SK-N-SH (cell line): ENCODE results near the gene SAP30BP. TPM values are rescaled to one million over a fixed set of nuclear protein-coding genes. Genes with fewer than 3 reads are reported as not detected.

Experiments
- CTCF ChIA-PET: fragments of 300-600, 350-600 bp; formaldehyde crosslinking; extraction: SDS; loops from one replicate; lab custom pipeline; 2021; lab: Yijun Ruan, JAX
- POLR2A ChIA-PET: fragments of 350-600 bp; sonication (Branson Sonifier 250); formaldehyde crosslinking; extraction: SDS; loops from one replicate; lab custom pipeline; 2020; ENCODE audit warnings: antibody characterized with exemption, inconsistent platforms; lab: Yijun Ruan, JAX
- DNase-seq: peaks from one replicate; pipeline ENCODE4 v3.0.0; 2012
- H2AFZ ChIP-seq: fragments of 200-600 bp; sonication (generic); 2 replicates; pipeline ENCODE4 v1.8.1; 2016; ENCODE audit warnings: antibody characterized with exemption, mild to moderate bottlenecking, low read depth
- H3F3A ChIP-seq: fragments of 200-600 bp; sonication (generic); replicated peaks from 2 replicates; pipeline ENCODE3; 2016; ENCODE audit warnings: antibody characterized with exemption, mild to moderate bottlenecking; ENCODE audit not compliant: insufficient read depth
- H3K27ac ChIP-seq, 2 experiments: fragments of 200-500 bp in 1 of 2; fragments of 200-600 bp in 1 of 2; sonication (Bioruptor generic) in 1 of 2; sonication (generic), shearing (Covaris generic) in 1 of 2; 2 replicates each; pipeline versions ENCODE4 v1.5.1 to v1.6.1; 2014 to 2016; ENCODE audit warnings: low read depth in 2 of 2, inconsistent platforms in 1 of 2, low read length in 1 of 2, mild to moderate bottlenecking in 1 of 2, mixed read lengths in 1 of 2
- H3K27me3 ChIP-seq: fragments of 200-600 bp; sonication (generic), shearing (Covaris generic); 2 replicates; pipeline ENCODE4 v1.6.1; 2016; ENCODE audit warnings: mixed run types; ENCODE audit not compliant: insufficient read depth
- H3K36me3 ChIP-seq, 2 experiments: fragments of 200-500 bp in 1 of 2; fragments of 200-600 bp in 1 of 2; sonication (Bioruptor generic) in 1 of 2; sonication (generic) in 1 of 2; replicated peaks in 1 of 2; 2 replicates each; pipeline versions ENCODE3 to v1.5.1; 2014 to 2016; ENCODE audit warnings: low read length in 1 of 2, mild to moderate bottlenecking in 1 of 2; ENCODE audit not compliant: insufficient read depth in 2 of 2, control insufficient read depth in 1 of 2
- H3K4me1 ChIP-seq, 2 experiments: fragments of 200-500 bp in 1 of 2; fragments of 200-600 bp in 1 of 2; sonication (Bioruptor generic) in 1 of 2; sonication (generic), shearing (Covaris generic) in 1 of 2; 2 replicates each; pipeline versions ENCODE4 v1.5.1 to v1.6.1; 2014 to 2016; ENCODE audit warnings: low read depth in 1 of 2, low read length in 1 of 2, mixed run types in 1 of 2; ENCODE audit not compliant: insufficient read depth in 2 of 2, control insufficient read depth in 1 of 2
- H3K4me2 ChIP-seq: fragments of 200-600 bp; sonication (generic), shearing (Covaris generic); 2 replicates; pipeline ENCODE4 v1.6.1; 2017; ENCODE audit warnings: mixed run types
- H3K4me3 ChIP-seq, 2 experiments: fragments of 200-500 bp in 1 of 2; fragments of 200-600 bp in 1 of 2; sonication (Bioruptor generic) in 1 of 2; sonication (generic), shearing (Covaris generic) in 1 of 2; 2 replicates each; pipeline versions ENCODE4 v1.5.1 to v1.8.1; 2014 to 2016; ENCODE audit warnings: low read depth in 2 of 2, inconsistent platforms in 1 of 2, low read length in 1 of 2, mild to moderate bottlenecking in 1 of 2, mixed read lengths in 1 of 2, moderate library complexity in 1 of 2
- H3K79me2 ChIP-seq: fragments of 200-600 bp; sonication (generic); 2 replicates; pipeline ENCODE4 v1.8.1; 2017; ENCODE audit warnings: mild to moderate bottlenecking; ENCODE audit not compliant: insufficient read depth
- H3K9ac ChIP-seq: fragments of 200-600 bp; sonication (generic); 2 replicates; pipeline ENCODE4 v1.6.1; 2017; ENCODE audit warnings: mixed run types
- H3K9me2 ChIP-seq: fragments of 200-600 bp; sonication (generic); 2 replicates; pipeline ENCODE4 v1.6.1; 2017; ENCODE audit warnings: mixed run types
- H3K9me3 ChIP-seq: fragments of 200-600 bp; sonication (generic); 2 replicates; pipeline ENCODE4 v1.6.1; 2017; ENCODE audit warnings: mixed run types, mild to moderate bottlenecking, moderate library complexity
- H4K20me1 ChIP-seq: fragments of 200-600 bp; sonication (generic); 2 replicates; pipeline ENCODE4 v1.6.1; 2017; ENCODE audit warnings: mild to moderate bottlenecking, mixed run types; ENCODE audit not compliant: insufficient read depth
- CHD2 ChIP-seq: fragments of 150-350 bp; IDR thresholded peaks from 2 replicates; pipeline ENCODE4 v1.6.1; 2018; ENCODE audit warnings: low read length; ENCODE audit not compliant: partially characterized antibody
- ELF1 ChIP-seq: IDR thresholded peaks from 2 replicates; pipeline ENCODE4 v1.4.0; 2012
- EP300 ChIP-seq, 2 experiments: IDR thresholded peaks; 2 replicates each; pipeline versions ENCODE4 v1.4.0 to v1.6.1; 2012; ENCODE audit warnings: borderline replicate concordance in 1 of 2, low read depth in 1 of 2, low read length in 1 of 2
- EZH2phosphoT487 ChIP-seq: fragments of 200-600 bp; sonication (generic); IDR thresholded peaks from 2 replicates; pipeline ENCODE4 v1.6.1; 2017; ENCODE audit warnings: low read depth, mixed run types, mild to moderate bottlenecking, antibody characterized with exemption, moderate library complexity, borderline replicate concordance
- FOSL2 ChIP-seq: IDR thresholded peaks from 2 replicates; pipeline ENCODE4 v1.4.0; 2012; ENCODE audit warnings: low read depth, mild to moderate bottlenecking, moderate library complexity, borderline replicate concordance
- FOXJ3 ChIP-seq: sonication (generic); formaldehyde crosslinking; IDR thresholded peaks from 2 replicates; pipeline ENCODE4 v1.5.1; 2020; ENCODE audit warnings: mild to moderate bottlenecking, missing genetic modification reagents
- FOXM1 ChIP-seq: IDR thresholded peaks from 2 replicates; pipeline ENCODE4 v1.4.0; 2012; ENCODE audit warnings: low read depth, mild to moderate bottlenecking
- MXI1 ChIP-seq: IDR thresholded peaks from 2 replicates; pipeline ENCODE4 v1.6.1; 2012; ENCODE audit warnings: mild to moderate bottlenecking, low read depth, low read length, improper control_type of control experiment
- NFIC ChIP-seq: IDR thresholded peaks from 2 replicates; pipeline ENCODE4 v1.4.0; 2012; ENCODE audit warnings: borderline replicate concordance
- NRF1 ChIP-seq: IDR thresholded peaks from 2 replicates; pipeline ENCODE4 v1.6.1; 2012; ENCODE audit warnings: low read depth, mild to moderate bottlenecking, low read length
- PBX3 ChIP-seq: IDR thresholded peaks from 2 replicates; pipeline ENCODE4; 2012
- RAD21 ChIP-seq: IDR thresholded peaks from 2 replicates; pipeline ENCODE4 v1.6.1; 2012; ENCODE audit warnings: mild to moderate bottlenecking, low read length
- RFX5 ChIP-seq: IDR thresholded peaks from 2 replicates; pipeline ENCODE4 v1.6.1; 2012; ENCODE audit warnings: mild to moderate bottlenecking, improper control_type of control experiment, low read length
- RXRA ChIP-seq: IDR thresholded peaks from 2 replicates; pipeline ENCODE4 v1.4.0; 2012; ENCODE audit warnings: low read depth, mild to moderate bottlenecking, borderline replicate concordance
- SIN3A ChIP-seq: IDR thresholded peaks from 2 replicates; pipeline ENCODE4 v1.6.1; 2012; ENCODE audit warnings: low read depth, mild to moderate bottlenecking, low read length, moderate library complexity, borderline replicate concordance
- YY1 ChIP-seq: IDR thresholded peaks from 2 replicates; pipeline ENCODE4 v1.4.0; 2012; ENCODE audit warnings: low read depth, mild to moderate bottlenecking
- WGBS: methylation state at CpG from one replicate; pipeline ENCODE4 v1.1.6; 2017; ENCODE audit warnings: low lambda C conversion rate; 5-methylcytosine and 5-hydroxymethylcytosine counted together
- polyA plus RNA-seq, 3 experiments: library from polyadenylated mRNA; depleted of rRNA; stranded (reverse); fragments of >200 nt; gene quantifications; 2 replicates each; pipeline ENCODE4 v1.2.3, GENCODE V29; 2012
- TF ChIP-seq, protein P1 (sequence below): IDR thresholded peaks from 2 replicates; pipeline ENCODE4 v1.6.1; 2012; ENCODE audit warnings: mild to moderate bottlenecking, low read depth, low read length, moderate library complexity
- TF ChIP-seq, protein P2 (sequence below): IDR thresholded peaks from 2 replicates; pipeline ENCODE4 v1.4.0; 2012; ENCODE audit warnings: low read depth, borderline replicate concordance

The SAP30BP gene
- polyA plus RNA-seq, 1 of the 3 experiments (the other 2 are of a cell fraction): 158 TPM

DNA sequence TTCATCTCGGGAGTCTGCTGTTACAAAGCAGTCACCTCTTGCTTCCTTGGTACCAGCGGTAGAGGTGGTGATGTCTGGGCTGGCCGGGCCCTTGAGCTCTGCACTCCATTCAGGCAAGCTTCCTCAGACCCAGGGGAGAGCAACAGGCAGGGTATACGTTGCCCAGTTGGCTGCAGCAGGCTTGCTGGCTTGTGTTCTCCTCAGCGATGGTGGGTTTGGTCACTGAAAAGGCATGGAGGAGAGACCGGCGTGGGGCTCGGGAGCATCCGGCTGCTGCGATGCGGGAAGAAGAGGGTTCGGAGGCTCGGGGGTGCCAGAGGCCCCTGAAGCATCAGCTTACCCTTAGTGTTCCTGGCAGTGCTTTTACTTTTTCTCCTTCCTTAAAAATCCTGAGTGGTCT is 25.8 kb downstream of the SAP30BP start:
- no peak for TF ChIP-seq CHD2
- TF ChIP-seq, protein P1, sequence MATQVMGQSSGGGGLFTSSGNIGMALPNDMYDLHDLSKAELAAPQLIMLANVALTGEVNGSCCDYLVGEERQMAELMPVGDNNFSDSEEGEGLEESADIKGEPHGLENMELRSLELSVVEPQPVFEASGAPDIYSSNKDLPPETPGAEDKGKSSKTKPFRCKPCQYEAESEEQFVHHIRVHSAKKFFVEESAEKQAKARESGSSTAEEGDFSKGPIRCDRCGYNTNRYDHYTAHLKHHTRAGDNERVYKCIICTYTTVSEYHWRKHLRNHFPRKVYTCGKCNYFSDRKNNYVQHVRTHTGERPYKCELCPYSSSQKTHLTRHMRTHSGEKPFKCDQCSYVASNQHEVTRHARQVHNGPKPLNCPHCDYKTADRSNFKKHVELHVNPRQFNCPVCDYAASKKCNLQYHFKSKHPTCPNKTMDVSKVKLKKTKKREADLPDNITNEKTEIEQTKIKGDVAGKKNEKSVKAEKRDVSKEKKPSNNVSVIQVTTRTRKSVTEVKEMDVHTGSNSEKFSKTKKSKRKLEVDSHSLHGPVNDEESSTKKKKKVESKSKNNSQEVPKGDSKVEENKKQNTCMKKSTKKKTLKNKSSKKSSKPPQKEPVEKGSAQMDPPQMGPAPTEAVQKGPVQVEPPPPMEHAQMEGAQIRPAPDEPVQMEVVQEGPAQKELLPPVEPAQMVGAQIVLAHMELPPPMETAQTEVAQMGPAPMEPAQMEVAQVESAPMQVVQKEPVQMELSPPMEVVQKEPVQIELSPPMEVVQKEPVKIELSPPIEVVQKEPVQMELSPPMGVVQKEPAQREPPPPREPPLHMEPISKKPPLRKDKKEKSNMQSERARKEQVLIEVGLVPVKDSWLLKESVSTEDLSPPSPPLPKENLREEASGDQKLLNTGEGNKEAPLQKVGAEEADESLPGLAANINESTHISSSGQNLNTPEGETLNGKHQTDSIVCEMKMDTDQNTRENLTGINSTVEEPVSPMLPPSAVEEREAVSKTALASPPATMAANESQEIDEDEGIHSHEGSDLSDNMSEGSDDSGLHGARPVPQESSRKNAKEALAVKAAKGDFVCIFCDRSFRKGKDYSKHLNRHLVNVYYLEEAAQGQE: no peak
- no peak for TF ChIP-seq FOXJ3 (CRISPR knock-in tag)
- Histone ChIP-seq H3K79me2 (peaks cover 83% of the 10 kb centered on the region), H3F3A (peaks cover 57% of the 10 kb centered on the region), H3K4me2 (peak overlapping the region; percentile 73), H3K4me3 (no peak overlapping the region), H4K20me1 (no peaks in the 10 kb centered on the region), H3K9me3 (no peaks in the 10 kb centered on the region), H3K9ac (peak overlapping the region; percentile 52; the same call in 1 of the 2 replicates), H3K9me2 (no peaks in the 10 kb centered on the region), H2AFZ (no peak overlapping the region), H3K27me3 (no peaks in the 10 kb centered on the region), H3K27ac (peak overlapping the region; percentile 91 to 99), H3K36me3 (peaks cover 26 to 36% of the 10 kb centered on the region in 2 experiments), H3K4me1 (peaks cover 45 to 68% of the 10 kb centered on the region in 2 experiments; a peak in 3 of 4 replicates)
- DNase-seq: no peak
- 62% methylated on average over 13 of the region's 13 CpGs for WGBS
- CTCF ChIA-PET: interaction anchor here (0.6 to 6.9 kb wide), 17 partner anchors 10 to 280 kb away, joined by 3 to 69 read pairs (median 5); partner anchors contain the start of genes RECQL5, SMIM5 and TSEN54
- POLR2A ChIA-PET: interaction anchor here (1.0 to 1.3 kb wide), 2 partner anchors 25 to 177 kb away, joined by 3 to 5 read pairs; partner anchors contain the start of genes RECQL5, SAP30BP and TSEN54

DNA sequence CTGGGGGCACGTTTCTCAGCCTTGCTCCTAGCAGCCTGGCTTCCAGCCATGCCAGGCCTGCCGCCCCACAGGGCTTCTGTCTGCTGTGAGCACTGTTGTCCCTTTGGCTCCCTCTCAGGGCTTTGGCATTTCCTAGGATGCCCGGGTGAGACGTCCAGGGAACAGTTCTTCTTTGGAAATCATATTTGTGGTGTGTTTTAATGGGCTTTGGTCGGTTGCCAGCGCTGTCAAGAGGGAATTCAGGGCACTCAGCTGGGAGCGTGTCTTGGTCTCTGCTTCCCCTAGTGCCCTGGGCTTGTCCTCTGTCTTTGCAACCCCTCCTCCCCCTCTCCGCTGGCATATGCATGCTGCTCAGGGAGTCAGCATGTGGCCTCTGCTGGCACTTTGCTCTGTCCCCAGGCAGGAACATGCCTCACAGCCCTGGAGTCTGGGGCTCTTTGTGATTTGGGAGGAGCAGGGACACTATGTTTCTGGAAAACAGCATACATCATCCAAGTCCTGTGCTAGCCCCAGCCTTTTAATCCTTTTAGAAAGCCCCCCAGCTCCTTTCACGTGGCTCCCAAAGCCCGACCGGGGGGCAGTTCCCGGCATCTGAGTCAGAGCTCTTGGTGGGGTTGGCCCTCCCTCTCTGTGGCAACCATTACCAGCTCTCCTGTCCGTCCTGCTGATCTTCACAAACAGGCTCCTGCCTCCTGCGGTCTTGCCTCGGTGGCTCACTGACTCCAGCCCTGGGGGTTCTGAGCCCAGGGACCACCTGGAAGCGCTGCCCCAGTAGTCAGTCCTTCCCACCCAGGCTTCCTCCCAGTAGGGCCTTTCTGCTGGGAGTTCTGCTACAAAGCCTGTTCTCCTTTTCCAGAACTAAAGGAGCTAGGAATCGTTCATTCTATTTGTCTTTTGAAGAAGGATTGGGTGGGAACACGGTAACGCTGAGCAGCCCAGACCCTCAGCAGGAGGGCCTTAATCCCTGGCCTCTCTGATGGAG is 26.7 kb downstream of the SAP30BP start:
- peak; percentile 85 for DNase-seq
- 16% methylated on average over 19 of the region's 19 CpGs for WGBS
- no peaks in the 10 kb centered on the region for H3K9me2 ChIP-seq
- peaks cover 58% of the 10 kb centered on the region for H3F3A ChIP-seq
- H3K4me1 ChIP-seq: peaks cover 45 to 62% of the 10 kb centered on the region in 2 experiments; a peak in 3 of 4 replicates
- H3K4me3 ChIP-seq: peak overlapping the region in 1 of 2 experiments; percentile 16; a peak in 2 of 4 replicates
- H2AFZ ChIP-seq: 0 out of 2 replicates have a peak overlapping the region, but pooled peaks have one; percentile 10
- H3K27me3 ChIP-seq: no peaks in the 10 kb centered on the region
- peak overlapping the region; percentile 91 to 99 for H3K27ac ChIP-seq
- H4K20me1 ChIP-seq: no peaks in the 10 kb centered on the region
- H3K36me3 ChIP-seq: peaks cover 21 to 38% of the 10 kb centered on the region in 2 experiments
- H3K9me3 ChIP-seq: no peaks in the 10 kb centered on the region
- peaks cover 80% of the 10 kb centered on the region for H3K79me2 ChIP-seq
- ChIA-PET CTCF (interaction anchor here (0.6 to 6.9 kb wide), 24 partner anchors 8 to 281 kb away, joined by 3 to 69 read pairs (median 4); partner anchors contain the start of genes RECQL5, SMIM5 and TSEN54), POLR2A (interaction anchor here (0.6 to 1.4 kb wide), 5 partner anchors 8 to 458 kb away, joined by 3 to 5 read pairs (median 3); partner anchors contain the start of genes RECQL5, SAP30BP and TSEN54)
- peak overlapping the region; percentile 73 for H3K4me2 ChIP-seq
- H3K9ac ChIP-seq: peak overlapping the region; percentile 80
- TF ChIP-seq SIN3A (peak; percentile 99), FOXM1 (peak; percentile 81), MXI1 (peak; percentile 99), ELF1 (no peak), NRF1 (no peak), RAD21 (peak; percentile 52), RXRA (peak; percentile 98), RFX5 (no peak), EP300 (IDR thresholded peaks at IDR 0.05; ENCODE audit: borderline replicate concordance in 1 of 2, low read depth in 1 of 2, low read length in 1 of 2) (peak; percentile 48 to 87; a peak in 2 of 4 replicates), EZH2phosphoT487 (no peak), PBX3 (peak; percentile 92), YY1 (peak; percentile 11), NFIC (peak; percentile 99), FOSL2 (peak; percentile 77)
- TF ChIP-seq, protein P2, sequence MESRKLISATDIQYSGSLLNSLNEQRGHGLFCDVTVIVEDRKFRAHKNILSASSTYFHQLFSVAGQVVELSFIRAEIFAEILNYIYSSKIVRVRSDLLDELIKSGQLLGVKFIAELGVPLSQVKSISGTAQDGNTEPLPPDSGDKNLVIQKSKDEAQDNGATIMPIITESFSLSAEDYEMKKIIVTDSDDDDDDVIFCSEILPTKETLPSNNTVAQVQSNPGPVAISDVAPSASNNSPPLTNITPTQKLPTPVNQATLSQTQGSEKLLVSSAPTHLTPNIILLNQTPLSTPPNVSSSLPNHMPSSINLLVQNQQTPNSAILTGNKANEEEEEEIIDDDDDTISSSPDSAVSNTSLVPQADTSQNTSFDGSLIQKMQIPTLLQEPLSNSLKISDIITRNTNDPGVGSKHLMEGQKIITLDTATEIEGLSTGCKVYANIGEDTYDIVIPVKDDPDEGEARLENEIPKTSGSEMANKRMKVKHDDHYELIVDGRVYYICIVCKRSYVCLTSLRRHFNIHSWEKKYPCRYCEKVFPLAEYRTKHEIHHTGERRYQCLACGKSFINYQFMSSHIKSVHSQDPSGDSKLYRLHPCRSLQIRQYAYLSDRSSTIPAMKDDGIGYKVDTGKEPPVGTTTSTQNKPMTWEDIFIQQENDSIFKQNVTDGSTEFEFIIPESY: peak; percentile 87
